Bronchial smooth muscle cell (primary cell): Measurements from ENCODE around the gene CCL18. TPM values are rescaled to one million over a fixed set of nuclear protein-coding genes. Genes with fewer than 3 reads are reported as not detected.

ENCODE experiments used
- total RNA-seq: library from RNA; depleted of rRNA; stranded (reverse); fragments of >200 nt; gene quantifications from 2 replicates; pipeline ENCODE4 v1.2.1, GENCODE V29; 2014

The CCL18 gene
- not detected in 2 replicates for total RNA-seq

GRCh38 chr17:36063786-36064541 is at the start of gene CCL18:
TSS of gene CCL18 (plus strand) at chr17:36064272. CDS start at chr17:36064343, 71 bp downstream.

GRCh38 chr17:36017799-36018198 is 46.3 kb upstream of the CCL18 start, which contains the start of gene CCL23:
TSS of gene CCL23 (minus strand) at chr17:36017972. CDS start at chr17:36017897, 75 bp downstream.

GRCh38 chr17:36089888-36090836 is 26.1 kb downstream of the CCL18 start, which contains the start of gene CCL3:
TSS of gene CCL3 (minus strand) at chr17:36090143. CDS start at chr17:36090058, 85 bp downstream.

GRCh38 chr17:36103401-36103975 is 39.4 kb downstream of the CCL18 start, which contains the start of gene CCL4:
TSS of gene CCL4 (plus strand) at chr17:36103827. CDS start at chr17:36103906, 79 bp downstream.

Other genes with a start within 250 kb of the CCL18 start
- not detected in 2 replicates for gene HEATR9, start 195.4 kb upstream of the CCL18 start, total RNA-seq
- gene CCL5, start 183.9 kb upstream of the CCL18 start, total RNA-seq, result not detected in 2 replicates
- 0.16 TPM in 1 of 2 replicates, not detected in the other for gene RDM1, start 133.5 kb upstream of the CCL18 start, total RNA-seq
- not detected in 2 replicates for gene LYZL6, start 120.6 kb upstream of the CCL18 start, total RNA-seq
- not detected in 2 replicates for gene CCL16, start 82.8 kb upstream of the CCL18 start, total RNA-seq
- gene CCL14, start 77.5 kb upstream of the CCL18 start, total RNA-seq, result not detected in 2 replicates
- not detected in 2 replicates for gene CCL15, start 62.7 kb upstream of the CCL18 start, total RNA-seq
- gene CCL23, start 46.3 kb upstream of the CCL18 start, total RNA-seq, result not detected in 2 replicates
- gene CCL3, start 25.9 kb downstream of the CCL18 start, total RNA-seq, result not detected in 2 replicates
- gene CCL4, start 39.6 kb downstream of the CCL18 start, total RNA-seq, result not detected in 2 replicates
- gene TBC1D3B, start 112.4 kb downstream of the CCL18 start, total RNA-seq, result 2.6 and 3.2 TPM in 2 replicates
- gene CCL3L1, start 132.5 kb downstream of the CCL18 start, total RNA-seq, result not detected in 2 replicates
- gene CCL4L2, start 146.8 kb downstream of the CCL18 start, total RNA-seq, result 0.17 TPM in 1 of 2 replicates, not detected in the other
- not detected in 2 replicates for gene TBC1D3I, start 200.3 kb downstream of the CCL18 start, total RNA-seq